Measurements from ENCODE around the gene GABPA.

DNA sequence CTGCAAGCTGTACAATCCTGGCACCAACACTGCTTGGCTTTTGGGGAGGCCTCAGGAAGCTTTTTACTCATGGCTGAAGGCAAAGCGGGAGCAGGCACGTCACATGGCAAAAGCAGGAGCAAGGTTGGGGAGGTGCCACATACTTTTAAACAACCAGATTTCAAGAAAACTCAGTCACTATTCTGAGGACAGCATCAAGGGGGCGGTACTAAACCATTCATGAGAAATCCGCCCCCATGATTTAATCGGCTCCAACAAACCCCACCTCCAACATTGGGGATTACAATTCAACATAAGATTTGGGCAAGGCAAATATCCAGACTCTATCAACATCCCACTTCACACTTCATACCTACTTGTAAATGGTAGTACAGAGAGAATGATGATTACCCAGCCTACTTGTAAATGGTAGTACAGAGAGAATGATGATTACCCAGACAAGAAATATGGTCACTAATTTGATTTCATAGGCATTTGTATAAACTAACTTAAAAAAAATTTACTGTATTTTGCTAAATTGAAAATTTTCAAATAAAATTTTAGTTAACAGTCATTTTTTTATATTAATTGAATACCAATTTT, 25.0 kb upstream of the GABPA start:
- TF ChIP-seq CTCF (IDR thresholded peaks at IDR 0.05) (no peak), POLR2A (IDR thresholded peaks at IDR 0.05) (no peak)
